Karpas-422 (cell line): Measurements from ENCODE around the gene FSTL5. TPM values are rescaled to one million over a fixed set of nuclear protein-coding genes. Genes with fewer than 3 reads are reported as not detected.

Experiments
- DNase-seq: peaks from one replicate; pipeline ENCODE4 v3.0.0-alpha.2; 2015
- H2AFZ ChIP-seq: fragments of 200-600 bp; sonication (generic); 2 replicates; pipeline ENCODE4 v1.6.1; 2014; ENCODE audit warnings: antibody characterized with exemption, low read length, mixed read lengths
- H3K27ac ChIP-seq: fragments of 200-600 bp; sonication (generic); 2 replicates; pipeline ENCODE4 v1.5.1; 2014; ENCODE audit warnings: mild to moderate bottlenecking, low read length, moderate library complexity
- H3K27me3 ChIP-seq: fragments of 200-600 bp; sonication (generic); 2 replicates; pipeline ENCODE4 v1.6.1; 2014; ENCODE audit warnings: low read length, mixed read lengths
- H3K36me3 ChIP-seq: fragments of 200-600 bp; sonication (generic); 2 replicates; pipeline ENCODE4 v1.6.1; 2014; ENCODE audit warnings: low read length, mixed read lengths; ENCODE audit not compliant: insufficient read depth
- H3K4me1 ChIP-seq: fragments of 200-600 bp; sonication (generic); 2 replicates; pipeline ENCODE4 v1.6.1; 2014; ENCODE audit warnings: mild to moderate bottlenecking, low read length, mixed read lengths
- H3K4me2 ChIP-seq: fragments of 200-600 bp; sonication (generic); 2 replicates; pipeline ENCODE4 v1.6.1; 2014; ENCODE audit warnings: low read length, low read depth, mild to moderate bottlenecking; ENCODE audit not compliant: poor library complexity, severe bottlenecking
- H3K4me3 ChIP-seq: fragments of 200-600 bp; sonication (generic); 2 replicates; pipeline ENCODE4 v1.5.1; 2014; ENCODE audit warnings: mild to moderate bottlenecking, antibody characterized with exemption, low read length, mixed read lengths
- H3K79me2 ChIP-seq: fragments of 200-600 bp; sonication (generic); 2 replicates; pipeline ENCODE4 v1.6.1; 2014; ENCODE audit warnings: mild to moderate bottlenecking, low read length, mixed read lengths
- H3K9ac ChIP-seq: fragments of 200-600 bp; sonication (generic); 2 replicates; pipeline ENCODE4 v1.6.0; 2014; ENCODE audit warnings: low read length
- H3K9me2 ChIP-seq: fragments of 200-600 bp; sonication (generic), shearing (Covaris generic); replicated peaks from 2 replicates; pipeline ENCODE4 v1.6.0; 2014; ENCODE audit warnings: mild to moderate bottlenecking, low read length, moderate library complexity; ENCODE audit not compliant: insufficient read depth
- H3K9me3 ChIP-seq: fragments of 300-700, 200-600 bp; sonication (generic); 2 replicates; pipeline ENCODE4 v1.6.1; 2014; ENCODE audit warnings: low read length, mixed read lengths
- H4K20me1 ChIP-seq: fragments of 200-600 bp; sonication (generic); 2 replicates; pipeline ENCODE4 v1.6.1; 2014; ENCODE audit warnings: mild to moderate bottlenecking, antibody characterized with exemption, low read length, low read depth; ENCODE audit not compliant: insufficient read depth
- total RNA-seq: library from RNA; depleted of rRNA; stranded (reverse); fragments of >200 nt; shearing (Covaris generic); gene quantifications from 2 replicates; pipeline ENCODE4 v1.2.3, GENCODE V29; 2014; ENCODE audit warnings: low replicate concordance

Gene FSTL5
- total RNA-seq, 1 experiment from 2014 or later: not detected

DNA sequence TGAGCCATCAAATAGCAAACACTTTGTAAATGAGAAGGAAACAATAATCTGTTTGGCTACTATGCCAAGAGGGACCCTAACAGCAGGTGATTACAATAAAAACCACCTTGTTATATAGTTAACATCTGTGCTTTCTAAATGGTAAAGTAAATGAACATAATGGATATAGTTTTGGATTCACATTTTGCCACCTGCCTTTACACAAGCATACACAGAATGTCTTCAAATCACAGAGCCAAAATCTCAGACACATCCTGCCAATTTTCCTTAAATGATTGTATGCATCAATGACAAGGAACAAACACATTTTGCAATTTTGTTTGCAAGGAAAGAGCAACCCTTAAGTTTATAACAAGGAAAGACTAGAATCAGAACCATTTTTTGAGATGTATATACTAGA lies 334.2 kb downstream of the FSTL5 start:
- no peaks in the 10 kb centered on the region for H3K9me2 ChIP-seq
- H3K4me3 ChIP-seq: no peak overlapping the region
- H3K27me3 ChIP-seq: no peaks in the 10 kb centered on the region
- H3K4me2 ChIP-seq: no peak overlapping the region
- H3K4me1 ChIP-seq: no peaks in the 10 kb centered on the region
- H3K27ac ChIP-seq: no peak overlapping the region
- DNase-seq: no peak
- no peak overlapping the region for H2AFZ ChIP-seq
- H3K36me3 ChIP-seq: no peaks in the 10 kb centered on the region
- H3K9ac ChIP-seq: no peak overlapping the region
- no peaks in the 10 kb centered on the region for H3K79me2 ChIP-seq
- peaks cover 29% of the 10 kb centered on the region for H3K9me3 ChIP-seq
- no peaks in the 10 kb centered on the region for H4K20me1 ChIP-seq

DNA sequence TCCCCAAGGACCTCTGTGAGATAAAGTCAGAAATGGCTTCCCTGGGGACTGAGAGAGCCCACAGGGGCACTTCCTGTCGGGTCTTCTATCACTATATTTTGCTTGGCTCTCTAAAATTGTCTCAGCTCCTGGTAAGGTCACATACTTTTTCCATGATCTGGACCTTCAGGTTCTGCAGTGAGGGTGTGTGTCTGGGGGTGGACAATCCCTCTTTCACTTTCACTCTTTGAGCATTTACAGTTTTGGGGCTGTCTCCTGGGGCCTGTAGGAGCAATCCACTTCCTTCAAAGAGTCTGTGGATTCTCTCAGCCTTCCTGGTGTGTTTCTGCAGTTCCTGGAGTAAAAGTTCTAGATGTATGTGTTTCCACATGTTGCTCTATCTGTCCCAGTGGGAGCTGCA lies 335.7 kb downstream of the FSTL5 start:
- no peak overlapping the region for H3K4me2 ChIP-seq
- no peaks in the 10 kb centered on the region for H4K20me1 ChIP-seq
- no peak overlapping the region for H3K9ac ChIP-seq
- H3K4me1 ChIP-seq: no peaks in the 10 kb centered on the region
- no peaks in the 10 kb centered on the region for H3K79me2 ChIP-seq
- DNase-seq: no peak
- H3K4me3 ChIP-seq: peak overlapping the region; percentile 8; the same call in 1 of the 2 replicates
- no peaks in the 10 kb centered on the region for H3K27me3 ChIP-seq
- H2AFZ ChIP-seq: no peak overlapping the region
- H3K9me3 ChIP-seq: peaks cover 36% of the 10 kb centered on the region
- no peak overlapping the region for H3K27ac ChIP-seq
- H3K9me2 ChIP-seq: no peaks in the 10 kb centered on the region
- H3K36me3 ChIP-seq: no peaks in the 10 kb centered on the region

DNA sequence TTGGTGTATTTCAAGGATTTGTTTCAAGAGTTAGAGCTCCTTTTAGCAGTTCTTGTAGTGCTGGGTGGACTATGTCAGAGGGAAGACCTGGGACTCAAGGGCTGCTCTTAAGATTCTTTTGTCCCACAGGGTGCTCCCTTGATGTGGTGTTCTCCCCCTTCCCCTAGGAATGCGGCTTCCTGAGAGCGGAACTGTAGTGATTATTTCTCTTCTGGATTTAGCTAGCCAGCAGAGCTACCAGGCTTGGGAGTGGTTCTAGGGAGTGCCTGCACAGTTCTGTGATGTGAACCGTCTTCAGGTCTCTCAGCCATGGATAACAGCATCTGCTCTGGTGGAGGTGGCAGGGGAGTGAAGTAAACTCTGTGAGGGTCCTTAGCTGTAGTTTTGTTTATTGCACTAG lies 336.8 kb downstream of the FSTL5 start:
- H2AFZ ChIP-seq: no peak overlapping the region
- no peaks in the 10 kb centered on the region for H3K79me2 ChIP-seq
- no peak overlapping the region for H3K4me3 ChIP-seq
- H3K4me2 ChIP-seq: no peak overlapping the region
- H3K27ac ChIP-seq: no peak overlapping the region
- H3K36me3 ChIP-seq: no peaks in the 10 kb centered on the region
- peaks cover 46% of the 10 kb centered on the region for H3K9me3 ChIP-seq
- H4K20me1 ChIP-seq: no peaks in the 10 kb centered on the region
- no peaks in the 10 kb centered on the region for H3K4me1 ChIP-seq
- no peak for DNase-seq
- no peak overlapping the region for H3K9ac ChIP-seq
- H3K27me3 ChIP-seq: no peaks in the 10 kb centered on the region
- H3K9me2 ChIP-seq: no peaks in the 10 kb centered on the region

DNA sequence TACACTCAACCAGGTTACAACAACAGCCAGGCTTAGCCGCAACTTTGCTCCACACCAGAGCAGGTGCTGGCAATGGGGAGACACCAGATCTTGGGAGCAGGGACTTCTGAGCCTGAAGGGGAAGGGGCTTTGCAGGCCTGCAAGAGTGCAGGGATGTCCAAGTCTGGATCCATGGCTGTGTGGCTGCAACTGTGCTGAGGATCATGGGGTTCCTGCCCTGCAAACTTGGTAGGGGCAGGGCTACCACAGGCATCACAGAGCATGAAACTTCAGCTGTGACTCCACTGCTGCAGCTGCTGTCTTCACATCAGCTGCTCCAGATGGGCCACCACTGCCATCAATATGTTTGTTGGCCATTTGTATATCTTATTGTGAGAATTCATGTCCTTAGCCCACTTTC lies 340.4 kb downstream of the FSTL5 start:
- Histone ChIP-seq H3K36me3 (no peaks in the 10 kb centered on the region), H3K4me2 (no peak overlapping the region), H3K9ac (no peak overlapping the region), H3K4me3 (no peak overlapping the region), H3K27ac (no peak overlapping the region), H3K9me2 (no peaks in the 10 kb centered on the region), H3K4me1 (no peaks in the 10 kb centered on the region), H3K79me2 (no peaks in the 10 kb centered on the region), H2AFZ (no peak overlapping the region), H3K27me3 (no peaks in the 10 kb centered on the region), H4K20me1 (no peaks in the 10 kb centered on the region), H3K9me3 (peaks cover 52% of the 10 kb centered on the region)
- no peak for DNase-seq

DNA sequence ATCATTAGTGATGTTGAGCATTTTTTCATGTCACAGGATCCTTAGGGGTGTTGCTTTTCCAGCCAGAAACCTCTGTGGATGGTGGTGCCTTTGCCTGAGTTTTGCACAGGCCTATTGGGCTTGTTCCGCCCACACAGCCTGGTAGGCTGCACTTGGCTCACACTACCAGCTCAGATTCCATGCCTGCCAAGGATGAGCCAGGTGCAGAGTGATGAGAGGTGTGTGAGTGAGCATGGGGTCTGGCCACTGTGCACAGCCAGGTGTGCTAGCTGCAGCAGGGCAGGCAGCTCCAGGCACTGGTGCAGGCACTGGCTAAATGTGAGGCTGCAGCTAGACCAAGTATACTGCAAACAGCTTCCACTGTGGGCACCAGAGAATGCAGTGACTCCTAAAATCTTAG lies 341.6 kb downstream of the FSTL5 start:
- H3K4me1 ChIP-seq: no peaks in the 10 kb centered on the region
- no peaks in the 10 kb centered on the region for H4K20me1 ChIP-seq
- H2AFZ ChIP-seq: no peak overlapping the region
- no peak overlapping the region for H3K9ac ChIP-seq
- H3K4me3 ChIP-seq: no peak overlapping the region
- no peak overlapping the region for H3K4me2 ChIP-seq
- no peak for DNase-seq
- peaks cover 42% of the 10 kb centered on the region for H3K9me3 ChIP-seq
- no peaks in the 10 kb centered on the region for H3K27me3 ChIP-seq
- H3K36me3 ChIP-seq: no peaks in the 10 kb centered on the region
- no peaks in the 10 kb centered on the region for H3K9me2 ChIP-seq
- no peaks in the 10 kb centered on the region for H3K79me2 ChIP-seq
- H3K27ac ChIP-seq: no peak overlapping the region

DNA sequence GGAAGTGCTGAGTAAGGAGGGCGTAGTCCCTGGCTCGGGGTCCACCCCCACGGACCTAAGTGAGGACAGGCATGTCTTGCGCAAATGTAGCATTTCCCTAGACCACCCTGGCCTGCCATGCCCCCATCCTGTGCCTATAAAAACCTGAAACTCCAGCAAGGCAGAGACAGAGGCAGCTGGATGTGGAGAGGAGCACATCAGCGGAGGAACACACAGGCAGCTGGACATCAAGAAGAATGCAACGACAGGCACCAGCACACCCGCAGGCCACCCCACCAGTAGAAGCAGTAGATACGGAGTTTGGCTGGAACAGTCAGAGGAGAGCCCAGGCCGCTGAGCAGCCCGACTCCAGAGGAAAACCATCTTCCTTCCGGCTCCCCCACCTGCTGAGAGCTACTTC lies 345.9 kb downstream of the FSTL5 start:
- no peak for DNase-seq
- Histone ChIP-seq H4K20me1 (no peaks in the 10 kb centered on the region), H3K9ac (no peak overlapping the region), H3K79me2 (no peaks in the 10 kb centered on the region), H3K27me3 (no peaks in the 10 kb centered on the region), H3K27ac (no peak overlapping the region), H3K4me1 (no peaks in the 10 kb centered on the region), H3K9me2 (no peaks in the 10 kb centered on the region), H2AFZ (no peak overlapping the region), H3K36me3 (no peaks in the 10 kb centered on the region), H3K4me3 (no peak overlapping the region), H3K9me3 (peaks cover 35% of the 10 kb centered on the region), H3K4me2 (no peak overlapping the region)

DNA sequence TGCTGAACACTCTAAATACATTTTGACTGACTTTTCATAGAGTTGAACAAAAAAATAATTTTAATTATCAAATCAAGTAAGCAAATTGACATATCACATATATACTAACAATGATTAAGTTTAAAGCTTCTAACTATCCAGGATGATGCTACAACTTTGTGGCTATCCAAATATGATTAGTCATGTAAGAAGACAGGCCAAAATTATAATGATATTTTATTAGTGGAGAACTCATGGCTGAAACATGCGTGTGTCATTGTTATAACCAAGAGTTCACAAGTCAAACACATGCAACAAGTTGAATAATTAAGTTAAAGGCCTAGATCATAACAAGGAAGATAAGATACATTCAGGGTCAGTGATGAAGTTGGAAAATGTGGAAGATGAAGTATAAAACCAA lies 346.8 kb downstream of the FSTL5 start:
- Histone ChIP-seq H3K4me3 (no peak overlapping the region), H3K4me2 (no peak overlapping the region), H3K9ac (no peak overlapping the region), H3K79me2 (no peaks in the 10 kb centered on the region), H3K4me1 (no peaks in the 10 kb centered on the region), H3K27ac (no peak overlapping the region), H3K36me3 (no peaks in the 10 kb centered on the region), H3K27me3 (no peaks in the 10 kb centered on the region), H3K9me2 (no peaks in the 10 kb centered on the region), H4K20me1 (no peaks in the 10 kb centered on the region), H3K9me3 (peaks cover 26% of the 10 kb centered on the region), H2AFZ (no peak overlapping the region)
- DNase-seq: no peak

DNA sequence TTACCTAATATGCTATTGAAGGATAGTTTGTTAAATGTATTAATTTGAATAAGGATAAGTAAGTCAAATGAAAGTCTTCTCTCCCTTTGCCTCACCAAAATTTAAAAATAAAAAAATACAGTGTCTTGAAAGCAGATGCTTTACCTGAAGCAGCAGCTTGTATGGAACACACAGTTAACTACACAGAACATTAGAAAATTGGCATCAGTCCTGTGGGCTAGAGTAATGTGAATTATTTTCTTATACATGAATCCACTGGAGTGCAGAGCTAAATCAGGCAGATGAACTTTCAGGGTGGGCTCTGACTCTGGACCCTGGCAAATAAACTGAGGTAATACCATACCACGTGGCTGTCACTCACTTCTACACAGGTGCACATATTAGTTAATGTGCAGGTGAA lies 348.0 kb downstream of the FSTL5 start:
- H3K27me3 ChIP-seq: no peaks in the 10 kb centered on the region
- no peak for DNase-seq
- no peak overlapping the region for H3K4me3 ChIP-seq
- H3K4me2 ChIP-seq: no peak overlapping the region
- no peaks in the 10 kb centered on the region for H4K20me1 ChIP-seq
- H3K36me3 ChIP-seq: no peaks in the 10 kb centered on the region
- no peak overlapping the region for H3K27ac ChIP-seq
- H3K79me2 ChIP-seq: no peaks in the 10 kb centered on the region
- H3K9ac ChIP-seq: no peak overlapping the region
- no peaks in the 10 kb centered on the region for H3K9me2 ChIP-seq
- peaks cover 20% of the 10 kb centered on the region for H3K9me3 ChIP-seq
- H3K4me1 ChIP-seq: no peaks in the 10 kb centered on the region
- no peak overlapping the region for H2AFZ ChIP-seq

DNA sequence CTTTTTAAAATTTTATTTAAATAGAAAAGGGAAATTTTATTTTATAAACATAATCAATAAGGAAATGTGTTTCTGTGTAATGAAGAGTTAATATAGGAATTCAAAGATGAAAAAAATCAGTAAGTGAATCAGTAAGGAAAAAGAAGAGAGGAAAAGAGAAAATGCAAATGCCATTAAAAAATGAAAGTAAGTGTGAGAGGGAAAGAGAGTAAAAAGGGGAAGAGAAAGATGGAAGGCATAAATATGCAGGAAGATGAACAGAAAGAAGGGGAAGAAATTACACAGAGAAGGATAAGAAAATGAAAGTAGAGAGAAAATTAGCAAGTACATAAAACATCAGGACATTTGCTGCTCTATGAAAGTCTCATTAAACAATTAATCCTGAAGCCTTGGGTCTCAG lies 349.9 kb downstream of the FSTL5 start:
- Histone ChIP-seq H3K4me3 (no peak overlapping the region), H3K9me2 (no peaks in the 10 kb centered on the region), H3K4me1 (no peaks in the 10 kb centered on the region), H3K4me2 (no peak overlapping the region), H3K79me2 (no peaks in the 10 kb centered on the region), H3K36me3 (no peaks in the 10 kb centered on the region), H3K27me3 (no peaks in the 10 kb centered on the region), H3K27ac (no peak overlapping the region), H3K9ac (no peak overlapping the region), H2AFZ (no peak overlapping the region), H4K20me1 (no peaks in the 10 kb centered on the region), H3K9me3 (peaks cover 20% of the 10 kb centered on the region)
- no peak for DNase-seq
